Right atrium auricular region (tissue), 2 donors: ENCODE results near the gene A3GALT2. TPM values are rescaled to one million over a fixed set of nuclear protein-coding genes. Genes with fewer than 3 reads are reported as not detected.
A peak's percentile ranks its signal among the peaks of the same experiment; 100 is the strongest.

Experiments used
- DNase-seq: peaks from one replicate; pipeline ENCODE4 v3.0.0-alpha.2; 2019; ENCODE audit warnings: low spot score
- H3K27ac ChIP-seq, 2 donors: fragments of 200-600 bp; sonication (generic); 1 replicate in 1 of 2; 2 replicates in 1 of 2; pipeline ENCODE4 v1.5.1; 2016 to 2019
- H3K27me3 ChIP-seq, 2 donors: fragments of 200-600 bp; sonication (generic); one replicate each; pipeline versions ENCODE4 v1.5.1 to v1.6.0; 2017 to 2019
- H3K36me3 ChIP-seq: fragments of 200-600 bp; sonication (generic); one replicate; pipeline ENCODE4 v1.5.1; 2016
- H3K4me1 ChIP-seq, 2 donors: fragments of 200-600 bp; sonication (generic); one replicate each; pipeline versions ENCODE4 v1.5.1 to v1.6.0; 2017 to 2019
- H3K4me3 ChIP-seq, 2 donors: fragments of 200-600 bp; sonication (generic); 1 replicate in 1 of 2; 2 replicates in 1 of 2; pipeline ENCODE4 v1.5.1; 2017 to 2019; ENCODE audit warnings: mild to moderate bottlenecking in 1 of 2, moderate library complexity in 1 of 2
- H3K9me3 ChIP-seq, 2 donors: fragments of 200-600 bp; sonication (generic); one replicate each; pipeline ENCODE4 v1.5.1; 2019
- CTCF ChIP-seq, 2 donors: fragments of 200-600 bp; sonication (generic); IDR thresholded peaks; one replicate each; pipeline ENCODE4 v1.5.1; 2019; ENCODE audit warnings: antibody characterized with exemption in 2 of 2
- total RNA-seq, 2 donors: library from RNA; depleted of rRNA; stranded (reverse); fragments of >200 nt; gene quantifications; one replicate each; pipeline ENCODE4 v1.1.0, GENCODE V29; 2016

The A3GALT2 gene
- total RNA-seq, 2 donors from 2014 or later, result not detected

GRCh38 chr1:33270379-33270778 is 50.5 kb downstream of the A3GALT2 start:
- Histone ChIP-seq H3K4me3 (no peak overlapping the region), H3K4me1 (peaks cover 0 to 61% of the 10 kb centered on the region in 2 donors), H3K27me3 (no peaks in the 10 kb centered on the region), H3K27ac (no peak overlapping the region), H3K9me3 (no peaks in the 10 kb centered on the region), H3K36me3 (peaks cover 9% of the 10 kb centered on the region)
- TF ChIP-seq CTCF (IDR thresholded peaks at IDR 0.05), result no peak
- DNase-seq, result no peak

GRCh38 chr1:33269621-33270020 is 51.3 kb downstream of the A3GALT2 start:
- H3K9me3 ChIP-seq, result no peaks in the 10 kb centered on the region
- no peaks in the 10 kb centered on the region for H3K27me3 ChIP-seq
- no peak overlapping the region for H3K4me3 ChIP-seq
- DNase-seq, result no peak
- H3K27ac ChIP-seq, result peak overlapping the region; percentile 53 to 58
- peaks cover 0 to 69% of the 10 kb centered on the region in 2 donors for H3K4me1 ChIP-seq
- TF ChIP-seq CTCF (IDR thresholded peaks at IDR 0.05), result no peak
- H3K36me3 ChIP-seq, result peaks cover 9% of the 10 kb centered on the region

GRCh38 chr1:33268927-33269610 is 51.8 kb downstream of the A3GALT2 start:
- Histone ChIP-seq H3K4me3 (no peak overlapping the region), H3K27ac (peak overlapping the region; percentile 53 to 58), H3K4me1 (peaks cover 0 to 74% of the 10 kb centered on the region in 2 donors), H3K36me3 (peaks cover 9% of the 10 kb centered on the region), H3K9me3 (no peaks in the 10 kb centered on the region), H3K27me3 (no peaks in the 10 kb centered on the region)
- no peak for TF ChIP-seq CTCF (IDR thresholded peaks at IDR 0.05)
- DNase-seq, result no peak

- no peak for TF ChIP-seq CTCF (IDR thresholded peaks at IDR 0.05)
- Histone ChIP-seq H3K4me3 (no peak overlapping the region), H3K27me3 (no peaks in the 10 kb centered on the region), H3K9me3 (no peaks in the 10 kb centered on the region), H3K36me3 (peaks cover 9% of the 10 kb centered on the region), H3K4me1 (peaks cover 0 to 79% of the 10 kb centered on the region in 2 donors), H3K27ac (peak overlapping the region in 1 of 2 donors; percentile 58)
- no peak for DNase-seq
These were observed 52.4 kb downstream of the A3GALT2 start for GRCh38 chr1:33268457-33268856.

- Histone ChIP-seq H3K27me3 (no peaks in the 10 kb centered on the region), H3K36me3 (peaks cover 9% of the 10 kb centered on the region), H3K4me3 (no peak overlapping the region), H3K27ac (peak overlapping the region in 1 of 2 donors; percentile 58), H3K9me3 (no peaks in the 10 kb centered on the region), H3K4me1 (peaks cover 0 to 77% of the 10 kb centered on the region in 2 donors)
- no peak for TF ChIP-seq CTCF (IDR thresholded peaks at IDR 0.05)
- DNase-seq, result no peak
These were observed 53.3 kb downstream of the A3GALT2 start for GRCh38 chr1:33267468-33268205.
